IPS-18a (cell line): ENCODE measurements around the gene ADA.

Experiments
- H3K27ac ChIP-seq: one replicate; pipeline ENCODE4 v1.5.1; 2013; ENCODE audit warnings: low read length
- H3K27me3 ChIP-seq: one replicate; pipeline ENCODE4 v1.6.1; 2013; ENCODE audit warnings: mild to moderate bottlenecking, low read length; ENCODE audit not compliant: control insufficient read depth, insufficient read depth
- H3K36me3 ChIP-seq: one replicate; pipeline ENCODE4 v1.6.1; 2013; ENCODE audit warnings: low read depth, low read length; ENCODE audit not compliant: control insufficient read depth
- H3K4me1 ChIP-seq: one replicate; pipeline ENCODE4 v1.6.1; 2013; ENCODE audit warnings: low read depth, low read length; ENCODE audit not compliant: control insufficient read depth
- H3K4me3 ChIP-seq: one replicate; pipeline ENCODE4 v1.5.1; 2013; ENCODE audit warnings: low read length
- H3K9ac ChIP-seq: one replicate; pipeline ENCODE4 v1.6.1; 2013; ENCODE audit warnings: mild to moderate bottlenecking, low read length, moderate library complexity
- H3K9me3 ChIP-seq: one replicate; pipeline ENCODE4 v1.6.1; 2013; ENCODE audit warnings: low read depth, low read length; ENCODE audit not compliant: control insufficient read depth

Gene ADA

DNA sequence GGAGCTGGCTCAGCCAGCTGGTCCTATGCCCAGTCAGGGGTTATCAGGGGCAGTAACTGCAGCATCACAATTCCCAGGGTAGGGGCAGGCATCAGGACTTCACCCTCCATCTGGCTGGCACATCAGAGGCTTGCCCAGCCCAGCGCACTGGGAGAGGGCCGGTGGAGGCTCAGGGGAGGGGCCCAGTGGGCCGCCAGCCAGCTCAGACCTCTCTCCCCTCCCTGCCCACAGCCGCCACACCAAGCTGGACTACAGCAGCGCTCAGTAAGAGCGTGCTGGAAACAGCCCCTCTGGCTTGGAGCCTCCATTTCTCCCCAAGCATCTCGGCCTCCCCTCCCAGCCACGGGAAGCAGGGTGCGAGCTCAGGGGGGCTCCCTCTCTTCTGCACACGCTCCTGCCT lies 22.0 kb downstream of the ADA start:
- Histone ChIP-seq H3K36me3 (no peaks in the 10 kb centered on the region), H3K4me3 (no peak overlapping the region), H3K4me1 (peaks cover 4% of the 10 kb centered on the region), H3K9me3 (no peaks in the 10 kb centered on the region), H3K27me3 (no peaks in the 10 kb centered on the region), H3K27ac (no peak overlapping the region), H3K9ac (no peak overlapping the region)

DNA sequence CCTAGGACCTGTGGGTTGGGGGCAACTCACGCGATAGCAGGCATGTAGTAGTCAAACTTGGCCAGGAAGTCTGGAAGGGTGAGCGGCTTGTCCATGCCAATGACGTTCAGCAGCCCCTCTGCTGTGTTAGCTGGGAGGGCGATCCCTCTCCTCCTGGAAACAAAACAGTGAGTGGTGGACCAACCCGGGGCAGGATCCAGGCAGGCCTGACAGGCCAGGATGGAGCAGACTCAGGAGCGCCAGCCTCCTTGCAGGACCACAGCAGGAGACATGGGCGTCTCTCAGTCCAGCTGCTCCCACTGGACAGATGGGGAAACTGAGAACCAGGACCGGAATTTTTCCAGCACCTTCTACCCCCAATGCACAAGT lies 22.5 kb downstream of the ADA start:
- no peaks in the 10 kb centered on the region for H3K27me3 ChIP-seq
- no peak overlapping the region for H3K27ac ChIP-seq
- no peaks in the 10 kb centered on the region for H3K9me3 ChIP-seq
- H3K4me1 ChIP-seq, result peaks cover 4% of the 10 kb centered on the region
- no peak overlapping the region for H3K4me3 ChIP-seq
- H3K9ac ChIP-seq, result no peak overlapping the region
- no peaks in the 10 kb centered on the region for H3K36me3 ChIP-seq

DNA sequence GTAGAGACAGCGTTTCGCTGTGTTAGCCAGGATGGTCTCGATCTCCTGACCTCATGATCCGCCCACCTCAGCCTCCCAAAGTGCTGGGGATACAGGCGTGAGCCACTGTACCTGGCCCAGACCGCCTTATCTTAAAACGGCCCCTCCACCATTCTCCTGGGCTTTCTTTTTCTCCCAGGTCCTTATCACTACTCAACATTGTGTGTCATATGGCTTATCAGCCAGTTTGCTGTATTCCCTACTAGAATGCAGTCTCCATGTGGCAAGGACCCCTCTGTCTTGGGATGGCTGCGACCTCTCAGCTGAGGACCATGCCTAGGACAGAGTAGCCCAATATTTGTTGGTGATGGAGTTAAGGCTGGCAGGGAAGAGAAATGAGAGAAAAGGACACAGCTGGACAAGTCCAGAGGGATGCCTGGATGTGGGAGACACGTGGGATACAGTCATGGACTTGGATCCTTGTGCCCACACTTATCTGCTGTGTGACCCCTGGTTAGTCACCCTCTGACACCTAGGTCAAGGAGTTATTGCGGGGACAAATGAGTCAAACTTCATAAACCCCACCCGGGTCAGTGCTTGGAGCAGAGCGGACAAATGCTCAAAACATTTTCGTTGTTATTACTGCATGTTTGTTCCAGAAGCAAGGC lies 24.0 kb downstream of the ADA start:
- no peak overlapping the region for H3K4me3 ChIP-seq
- H3K9me3 ChIP-seq, result no peaks in the 10 kb centered on the region
- H3K27ac ChIP-seq, result no peak overlapping the region
- peaks cover 4% of the 10 kb centered on the region for H3K4me1 ChIP-seq
- H3K36me3 ChIP-seq, result no peaks in the 10 kb centered on the region
- no peak overlapping the region for H3K9ac ChIP-seq
- no peaks in the 10 kb centered on the region for H3K27me3 ChIP-seq

DNA sequence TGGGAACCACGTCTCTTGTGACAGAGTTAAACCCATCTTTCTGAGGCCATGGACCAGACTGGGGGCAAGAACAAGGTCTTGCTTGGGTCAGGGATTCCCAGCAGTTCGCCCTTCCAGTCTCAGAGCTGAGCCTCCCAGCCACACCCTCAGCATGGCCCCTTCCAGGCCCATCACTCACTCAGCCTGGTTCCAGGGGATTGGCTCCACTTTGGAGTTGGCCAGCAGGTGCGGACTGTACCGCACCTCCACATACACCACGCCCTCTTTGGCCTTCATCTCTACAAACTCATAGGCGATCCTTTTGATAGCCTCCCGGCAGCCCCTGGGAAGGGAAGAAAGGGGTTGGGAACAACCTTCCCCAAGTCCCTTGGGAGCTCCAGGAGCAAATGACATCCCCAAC lies 25.2 kb downstream of the ADA start:
- H3K27ac ChIP-seq, result no peak overlapping the region
- H3K4me3 ChIP-seq, result no peak overlapping the region
- peaks cover 4% of the 10 kb centered on the region for H3K4me1 ChIP-seq
- no peaks in the 10 kb centered on the region for H3K27me3 ChIP-seq
- H3K9me3 ChIP-seq, result no peaks in the 10 kb centered on the region
- H3K36me3 ChIP-seq, result no peaks in the 10 kb centered on the region
- H3K9ac ChIP-seq, result no peak overlapping the region

DNA sequence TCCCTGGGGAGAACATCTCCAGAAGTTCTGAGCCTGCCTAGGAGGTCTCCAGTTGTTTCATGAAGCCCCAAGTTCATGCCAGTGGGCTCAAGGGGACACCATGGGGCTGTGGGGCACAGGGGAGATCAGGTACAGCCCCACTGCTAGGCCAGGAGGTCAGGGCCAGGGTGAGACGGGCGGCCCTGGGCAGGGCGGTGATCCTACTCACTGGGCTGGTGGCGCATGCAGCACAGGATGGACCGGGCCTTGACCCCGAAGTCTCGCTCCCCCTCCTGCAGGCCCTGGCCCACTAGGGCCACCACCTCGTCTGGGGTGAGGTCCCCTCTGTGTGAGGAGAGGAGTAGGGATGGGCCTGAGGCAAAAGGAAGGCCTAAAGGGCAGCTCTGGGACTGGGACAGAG lies 26.1 kb downstream of the ADA start:
- H3K27me3 ChIP-seq, result no peaks in the 10 kb centered on the region
- peaks cover 2% of the 10 kb centered on the region for H3K4me1 ChIP-seq
- H3K9me3 ChIP-seq, result no peaks in the 10 kb centered on the region
- H3K4me3 ChIP-seq, result no peak overlapping the region
- no peak overlapping the region for H3K27ac ChIP-seq
- H3K9ac ChIP-seq, result no peak overlapping the region
- H3K36me3 ChIP-seq, result peaks cover 1% of the 10 kb centered on the region

DNA sequence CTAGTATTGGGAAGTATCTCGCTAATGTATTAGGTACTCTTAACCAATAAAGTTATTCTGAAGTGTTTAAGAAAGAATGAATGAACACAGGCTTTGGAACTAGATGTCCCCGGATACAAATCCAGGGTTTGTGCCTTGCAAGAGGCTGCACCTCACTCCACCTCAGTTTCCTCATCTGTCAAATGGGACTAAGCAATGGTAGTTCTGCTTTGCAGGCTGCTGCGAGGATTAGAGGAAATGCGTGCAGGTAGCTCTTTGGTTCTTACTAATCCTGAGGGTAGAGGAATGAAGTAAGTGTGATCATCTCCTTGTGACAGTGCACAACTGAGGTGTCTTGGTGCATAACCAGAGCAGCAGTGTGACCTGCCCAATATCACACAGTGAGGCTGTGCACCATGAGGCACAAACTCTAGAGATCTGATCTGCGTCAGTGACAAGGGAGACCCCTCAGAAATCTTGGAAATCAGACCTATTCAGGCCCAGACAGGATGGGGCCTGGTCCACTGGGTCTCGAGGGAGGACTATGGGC lies 26.7 kb downstream of the ADA start:
- Histone ChIP-seq H3K9me3 (no peaks in the 10 kb centered on the region), H3K36me3 (peaks cover 4% of the 10 kb centered on the region), H3K9ac (no peak overlapping the region), H3K4me1 (no peaks in the 10 kb centered on the region), H3K4me3 (no peak overlapping the region), H3K27me3 (no peaks in the 10 kb centered on the region), H3K27ac (no peak overlapping the region)

DNA sequence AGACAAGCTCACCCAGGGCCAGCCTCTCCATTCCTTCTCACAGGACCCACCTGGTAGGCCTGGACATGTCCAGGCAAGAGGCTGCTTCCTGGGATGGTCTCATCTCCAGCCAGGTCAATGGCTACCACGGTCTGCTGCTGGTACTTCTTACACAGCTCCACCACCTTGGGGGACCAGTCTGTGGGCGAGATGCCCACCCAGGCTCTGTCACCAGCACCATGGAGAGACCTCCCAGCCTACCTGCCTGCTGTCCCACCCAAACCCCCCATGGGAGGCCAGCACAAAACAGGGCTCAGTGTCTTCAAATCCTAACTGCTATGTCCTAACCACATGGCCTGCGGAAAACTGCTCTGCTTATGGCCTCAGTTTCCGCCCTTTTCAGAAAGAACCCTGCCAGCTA lies 27.3 kb downstream of the ADA start:
- Histone ChIP-seq H3K9ac (no peak overlapping the region), H3K4me1 (no peaks in the 10 kb centered on the region), H3K9me3 (no peaks in the 10 kb centered on the region), H3K4me3 (no peak overlapping the region), H3K27ac (no peak overlapping the region), H3K36me3 (peaks cover 10% of the 10 kb centered on the region), H3K27me3 (no peaks in the 10 kb centered on the region)

DNA sequence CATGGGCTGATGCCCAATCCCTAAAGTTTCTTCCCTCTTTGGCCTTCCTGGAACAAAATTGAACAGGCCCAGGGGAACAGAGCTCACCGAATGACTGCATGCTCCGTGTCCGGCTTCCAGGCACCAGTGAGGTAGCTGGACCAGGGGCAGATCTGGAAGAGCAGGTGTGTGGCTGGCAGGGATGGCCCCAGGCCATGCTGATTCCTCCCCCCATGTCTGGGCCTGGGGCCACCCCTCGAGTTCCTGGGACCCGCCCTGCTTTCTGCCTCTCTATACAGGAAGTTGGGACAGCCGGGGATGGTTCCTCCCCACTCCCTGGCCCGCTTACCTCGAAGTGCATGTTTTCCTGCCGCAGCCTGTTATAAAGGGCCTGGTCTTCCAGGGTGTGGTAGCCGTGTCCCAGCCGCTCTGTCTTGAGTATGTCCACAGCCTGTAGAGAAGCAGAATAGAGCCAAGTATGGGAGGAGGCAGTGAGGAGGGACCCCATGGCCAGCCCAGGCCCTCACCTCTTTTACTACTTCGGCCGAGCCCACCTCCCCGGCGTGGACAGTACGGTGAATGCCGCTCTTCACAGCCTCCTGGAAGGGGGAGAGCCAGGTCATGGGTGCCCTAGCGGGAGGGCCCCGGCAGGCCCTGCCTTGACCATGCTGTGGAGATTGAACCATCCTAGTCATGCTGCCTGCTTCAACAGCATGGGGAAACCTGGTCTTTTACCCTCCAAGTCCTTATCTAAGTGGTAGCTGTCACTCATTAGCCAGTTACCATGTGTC lies 28.8 kb downstream of the ADA start:
- Histone ChIP-seq H3K9me3 (no peaks in the 10 kb centered on the region), H3K36me3 (peaks cover 10% of the 10 kb centered on the region), H3K4me1 (peaks cover 4% of the 10 kb centered on the region), H3K27ac (no peak overlapping the region), H3K9ac (no peak overlapping the region), H3K4me3 (no peak overlapping the region), H3K27me3 (peaks cover 6% of the 10 kb centered on the region)

DNA sequence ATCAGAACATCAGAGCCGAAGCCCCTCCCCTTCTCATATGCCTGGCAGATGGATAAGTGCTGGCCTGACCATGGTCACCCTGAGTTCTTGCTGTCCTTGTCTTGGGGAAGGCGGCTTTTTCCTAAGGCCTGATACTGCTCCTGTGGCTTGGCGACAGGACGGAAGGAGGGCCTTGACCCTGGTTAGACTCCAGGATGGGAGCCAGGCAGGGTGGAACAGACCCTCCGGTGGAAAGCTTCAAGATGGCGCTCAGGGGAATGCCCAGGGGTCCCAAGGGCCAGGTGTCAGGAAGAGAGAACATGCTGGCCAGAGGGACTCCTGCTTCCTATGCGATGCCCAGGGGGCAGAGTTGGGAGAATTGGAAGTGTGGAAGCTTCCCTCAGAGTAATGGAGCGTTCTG lies 29.6 kb downstream of the ADA start:
- H3K9me3 ChIP-seq, result no peaks in the 10 kb centered on the region
- H3K27ac ChIP-seq, result no peak overlapping the region
- H3K9ac ChIP-seq, result no peak overlapping the region
- peaks cover 6% of the 10 kb centered on the region for H3K27me3 ChIP-seq
- H3K4me1 ChIP-seq, result peaks cover 4% of the 10 kb centered on the region
- H3K36me3 ChIP-seq, result peaks cover 10% of the 10 kb centered on the region
- H3K4me3 ChIP-seq, result no peak overlapping the region

DNA sequence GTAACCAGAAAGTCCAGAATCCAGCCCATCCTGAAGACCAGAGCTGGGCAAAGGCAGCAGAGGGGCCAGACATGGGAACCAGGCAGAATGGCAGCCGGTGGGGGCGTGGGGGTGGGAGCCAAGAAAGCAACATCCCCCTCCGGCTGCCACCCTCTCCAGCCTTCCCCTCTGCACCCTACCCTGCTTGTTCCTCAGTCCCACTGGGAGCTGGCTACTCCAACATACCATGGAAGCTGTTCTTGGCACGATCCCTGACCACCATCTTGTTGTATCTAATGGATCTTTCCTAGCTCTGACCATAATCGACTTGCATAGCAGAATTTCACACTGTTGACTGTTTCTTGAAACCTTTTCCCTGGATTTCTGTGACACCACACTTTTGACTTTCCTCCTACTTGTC lies 30.2 kb downstream of the ADA start:
- peaks cover 10% of the 10 kb centered on the region for H3K36me3 ChIP-seq
- no peak overlapping the region for H3K27ac ChIP-seq
- no peaks in the 10 kb centered on the region for H3K9me3 ChIP-seq
- peaks cover 6% of the 10 kb centered on the region for H3K27me3 ChIP-seq
- H3K4me3 ChIP-seq, result no peak overlapping the region
- peaks cover 10% of the 10 kb centered on the region for H3K4me1 ChIP-seq
- H3K9ac ChIP-seq, result no peak overlapping the region

DNA sequence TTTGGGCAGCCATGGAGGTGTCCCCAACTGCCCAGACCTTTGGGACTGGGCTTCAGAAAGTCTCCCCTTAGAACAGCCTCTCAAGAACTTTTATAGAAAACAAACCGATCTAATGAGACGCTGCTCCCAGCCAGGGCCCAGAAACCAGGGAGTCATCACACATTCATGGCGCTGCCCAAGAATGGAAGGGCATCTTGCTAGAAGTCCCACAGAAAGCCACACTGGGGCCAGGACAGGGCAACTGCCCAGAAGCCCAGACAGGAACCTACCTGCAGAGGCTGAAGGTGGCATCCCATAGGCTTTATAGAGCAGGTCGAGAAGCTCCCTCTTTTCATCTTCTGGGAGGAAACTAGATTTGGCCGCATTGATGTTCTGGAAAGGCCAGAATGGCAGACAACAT lies 31.5 kb downstream of the ADA start:
- no peak overlapping the region for H3K4me3 ChIP-seq
- peaks cover 23% of the 10 kb centered on the region for H3K4me1 ChIP-seq
- no peak overlapping the region for H3K27ac ChIP-seq
- peaks cover 6% of the 10 kb centered on the region for H3K27me3 ChIP-seq
- H3K36me3 ChIP-seq, result peaks cover 10% of the 10 kb centered on the region
- H3K9me3 ChIP-seq, result no peaks in the 10 kb centered on the region
- no peak overlapping the region for H3K9ac ChIP-seq

DNA sequence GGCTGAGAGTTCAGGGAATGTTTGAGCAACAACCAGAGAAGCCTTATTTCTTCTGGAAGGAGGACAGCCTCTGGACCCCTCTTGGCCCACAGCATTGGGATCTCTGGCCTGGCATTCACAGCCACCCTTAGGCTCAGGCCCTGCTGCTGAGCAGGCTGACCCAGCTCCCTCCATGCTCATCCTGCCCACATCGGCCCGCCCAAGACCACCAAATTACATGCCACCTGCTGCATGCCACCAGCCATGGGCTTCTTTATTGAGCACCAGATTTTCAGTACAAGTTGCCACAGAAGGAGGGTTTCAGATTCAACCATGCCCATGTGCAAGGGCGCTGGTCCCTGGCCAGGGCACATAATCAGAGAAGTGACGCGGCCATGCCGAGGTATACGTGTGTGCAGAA lies 32.2 kb downstream of the ADA start:
- peaks cover 6% of the 10 kb centered on the region for H3K27me3 ChIP-seq
- no peak overlapping the region for H3K4me3 ChIP-seq
- no peak overlapping the region for H3K9ac ChIP-seq
- peaks cover 10% of the 10 kb centered on the region for H3K36me3 ChIP-seq
- no peaks in the 10 kb centered on the region for H3K9me3 ChIP-seq
- H3K27ac ChIP-seq, result no peak overlapping the region
- peaks cover 24% of the 10 kb centered on the region for H3K4me1 ChIP-seq
